Esophagus squamous epithelium (tissue), 4 donors: ENCODE results near the gene CECR2.

Experiments used
- CTCF ChIP-seq, 6 experiments: fragments of 450-650 bp in 4 of 6; fragments of 200-600 bp in 2 of 6; sonication (generic) in 2 of 6; IDR thresholded peaks; one replicate each; pipeline ENCODE4 v1.5.1; 2016 to 2019; ENCODE audit warnings: antibody characterized with exemption in 6 of 6, mild to moderate bottlenecking in 4 of 6, moderate library complexity in 4 of 6
- POLR2A ChIP-seq, 4 donors: fragments of 450-650 bp; IDR thresholded peaks; one replicate each; pipeline ENCODE4 v1.6.1; 2017; ENCODE audit warnings: antibody characterized with exemption in 4 of 4, mild to moderate bottlenecking in 4 of 4, moderate library complexity in 3 of 4

GRCh38 chr22:17589810-17590375 lies 220.6 kb downstream of the CECR2 start:
- TF ChIP-seq CTCF (IDR thresholded peaks at IDR 0.05) (no peak), POLR2A (IDR thresholded peaks at IDR 0.05) (no peak)
